HG03039 (cell line): Measurements from ENCODE around the gene PLXNB1.

Experiments used
- ATAC-seq: cut with Tn5 transposase; IDR thresholded peaks from one replicate; pipeline ENCODE4 v1.9.1; 2021; ENCODE audit warnings: mild to moderate bottlenecking, moderate library complexity; ENCODE audit not compliant: unreplicated experiment

The PLXNB1 gene

GRCh38 chr3:48418651-48419050 is 11.2 kb downstream of the PLXNB1 start:
- ATAC-seq = no peak

GRCh38 chr3:48418140-48418539 is 11.7 kb downstream of the PLXNB1 start:
- no peak for ATAC-seq

- no peak for ATAC-seq
Observed at GRCh38 chr3:48417529-48418108, 12.3 kb downstream of the PLXNB1 start.

GRCh38 chr3:48416546-48416945 is 13.3 kb downstream of the PLXNB1 start:
- no peak for ATAC-seq

GRCh38 chr3:48416091-48416505 is 13.8 kb downstream of the PLXNB1 start:
- no peak for ATAC-seq

GRCh38 chr3:48415251-48415953 is 14.5 kb downstream of the PLXNB1 start:
- no peak for ATAC-seq

- no peak for ATAC-seq
Observed at GRCh38 chr3:48414376-48415250, 15.3 kb downstream of the PLXNB1 start.

- ATAC-seq = no peak
Observed at GRCh38 chr3:48413611-48414010, 16.3 kb downstream of the PLXNB1 start.

- no peak for ATAC-seq
Observed at GRCh38 chr3:48413086-48413485, 16.8 kb downstream of the PLXNB1 start.

- ATAC-seq = no peak
Observed at GRCh38 chr3:48412375-48413001, 17.4 kb downstream of the PLXNB1 start.

GRCh38 chr3:48411606-48412374 is 18.1 kb downstream of the PLXNB1 start:
- no peak for ATAC-seq

GRCh38 chr3:48411041-48411588 is 18.8 kb downstream of the PLXNB1 start:
- ATAC-seq = no peak

GRCh38 chr3:48410205-48411040 is 19.5 kb downstream of the PLXNB1 start:
- no peak for ATAC-seq

GRCh38 chr3:48409291-48410201 is 20.3 kb downstream of the PLXNB1 start:
- no peak for ATAC-seq

- ATAC-seq = no peak
Observed at GRCh38 chr3:48408823-48409281, 21.0 kb downstream of the PLXNB1 start.

GRCh38 chr3:48407542-48408099 is 22.3 kb downstream of the PLXNB1 start:
- ATAC-seq = no peak

- no peak for ATAC-seq
Observed at GRCh38 chr3:48406443-48407431, 23.1 kb downstream of the PLXNB1 start.
